GM06990 (cell line): Measurements from ENCODE around the gene POLR1E.
"Not testable (repeated sequence)": the region's sequence is repeated elsewhere in the genome, so short reads cannot be mapped to it uniquely, and the experiment has no call there.

Experiments used
- DNase-seq: peaks from one replicate; pipeline ENCODE4 v3.0.0-alpha.2; 2011; ENCODE audit not compliant: insufficient read length; ENCODE audit errors: extremely low read depth
- H3K27me3 ChIP-seq: replicated peaks from 2 replicates; pipeline ENCODE4 v1.6.0; 2011; ENCODE audit warnings: low read length; ENCODE audit not compliant: control insufficient read depth, insufficient read depth
- H3K36me3 ChIP-seq: 2 replicates; pipeline ENCODE4 v1.5.1; 2011; ENCODE audit warnings: low read length; ENCODE audit not compliant: control insufficient read depth, insufficient read depth
- H3K4me3 ChIP-seq: replicated peaks from 2 replicates; pipeline ENCODE4 v1.5.1; 2011; ENCODE audit warnings: low read depth, mild to moderate bottlenecking, control low read depth, low read length
- CTCF ChIP-seq: IDR thresholded peaks from 2 replicates; pipeline ENCODE4 v1.5.1; 2011; ENCODE audit warnings: low read length, control low read depth, mild to moderate bottlenecking, inconsistent platforms; ENCODE audit not compliant: insufficient read depth, poor library complexity, severe bottlenecking

The POLR1E gene

GRCh38 chr9:37474438-37474837, 11.3 kb upstream of the POLR1E start:
- Histone ChIP-seq H3K4me3 (no peak overlapping the region), H3K36me3 (no peaks in the 10 kb centered on the region), H3K27me3 (no peaks in the 10 kb centered on the region)
- no peak for TF ChIP-seq CTCF
- DNase-seq = no peak

GRCh38 chr9:37476930-37477329, 8.8 kb upstream of the POLR1E start:
- TF ChIP-seq CTCF = no peak
- Histone ChIP-seq H3K4me3 (no peak overlapping the region), H3K27me3 (no peaks in the 10 kb centered on the region), H3K36me3 (no peaks in the 10 kb centered on the region)
- DNase-seq = no peak

DNA sequence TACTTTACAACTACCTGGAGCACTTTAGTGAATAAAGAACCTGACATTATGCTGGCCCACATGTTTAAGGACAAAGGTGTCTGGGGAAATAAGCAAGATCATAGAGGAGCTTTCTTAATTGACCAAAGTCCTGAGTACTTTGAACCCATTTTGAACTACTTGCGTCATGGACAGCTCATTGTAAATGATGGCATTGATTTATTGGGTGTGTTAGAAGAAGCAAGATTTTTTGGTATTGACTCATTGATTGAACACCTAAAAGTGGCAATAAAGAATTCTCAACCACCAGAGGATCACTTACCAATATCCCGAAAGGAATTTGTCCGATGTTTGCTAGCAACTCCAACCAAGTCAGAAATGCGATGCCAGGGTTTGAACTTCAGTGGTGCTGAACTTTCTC, 8.3 kb upstream of the POLR1E start:
- not testable (repeated sequence) for H3K36me3 ChIP-seq, H3K27me3 ChIP-seq

DNA sequence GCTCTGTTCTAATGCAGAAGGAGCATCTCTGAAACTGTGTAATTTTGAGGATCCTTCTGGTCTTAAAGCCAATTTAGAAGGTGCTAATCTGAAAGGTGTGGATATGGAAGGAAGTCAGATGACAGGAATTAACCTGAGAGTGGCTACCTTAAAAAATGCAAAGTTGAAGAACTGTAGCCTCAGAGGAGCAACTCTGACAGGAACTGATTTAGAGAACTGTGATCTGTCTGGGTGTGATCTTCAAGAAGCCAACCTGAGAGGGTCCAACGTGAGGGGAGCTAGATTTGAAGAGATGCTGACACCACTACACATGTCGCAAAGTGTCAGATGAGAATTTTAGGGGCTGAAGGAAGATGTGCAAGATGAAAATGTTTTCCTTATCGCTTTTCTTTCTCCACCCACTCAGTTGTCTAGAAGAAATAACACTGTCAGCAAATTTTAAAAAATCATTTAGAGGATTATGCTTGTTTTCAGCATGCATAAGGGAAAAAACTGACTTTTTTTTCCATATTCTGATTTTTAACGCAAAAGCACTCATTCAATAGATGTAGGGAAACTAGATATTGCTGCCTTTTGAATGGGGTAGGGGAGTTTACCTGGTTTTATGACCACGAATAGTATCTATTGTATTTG, 7.6 kb upstream of the POLR1E start:
- not testable (repeated sequence) for H3K36me3 ChIP-seq, H3K4me3 ChIP-seq, DNase-seq, H3K27me3 ChIP-seq

More for the DNA sequence above, 8.3 kb upstream of the POLR1E start:
- DNase-seq, H3K4me3 ChIP-seq: not testable (repeated sequence)

DNA sequence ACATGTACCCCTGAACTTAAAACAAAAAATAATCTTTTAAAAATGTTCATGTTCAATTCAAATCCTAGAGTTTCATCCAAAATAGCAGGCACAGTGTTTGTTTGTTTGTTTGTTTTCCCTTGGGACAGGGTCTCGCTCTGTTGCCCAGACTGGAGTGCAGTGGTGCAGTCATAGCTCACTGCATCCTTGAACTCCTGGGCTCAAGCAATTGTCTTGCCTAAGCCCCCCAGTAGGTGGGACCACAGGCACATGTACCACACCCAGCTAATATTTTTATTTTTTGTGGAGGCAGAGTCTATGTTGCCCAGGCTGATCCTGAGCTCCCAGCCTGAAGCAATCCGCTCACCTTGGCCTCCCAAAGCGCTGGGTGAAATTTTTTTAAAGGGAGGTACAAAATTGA, 5.0 kb upstream of the POLR1E start:
- DNase-seq = no peak
- Histone ChIP-seq H3K36me3 (no peaks in the 10 kb centered on the region), H3K4me3 (no peak overlapping the region), H3K27me3 (no peaks in the 10 kb centered on the region)
- no peak for TF ChIP-seq CTCF

- H3K4me3 ChIP-seq = peak overlapping the region; percentile 95
- peaks cover 2% of the 10 kb centered on the region for H3K36me3 ChIP-seq
- DNase-seq = no peak
- H3K27me3 ChIP-seq = no peaks in the 10 kb centered on the region
- no peak for TF ChIP-seq CTCF
These were observed 488 bp downstream of the POLR1E start for GRCh38 chr9:37486256-37486615.
